SJCRH30 (cell line): ENCODE results near the gene AP1S3. TPM values are rescaled to one million over a fixed set of nuclear protein-coding genes. Genes with fewer than 3 reads are reported as not detected.
A peak's percentile ranks its signal among the peaks of the same experiment; 100 is the strongest.
"Not testable (repeated sequence)": the region's sequence is repeated elsewhere in the genome, so short reads cannot be mapped to it uniquely, and the experiment has no call there.

Experiments used
- DNase-seq, 2 experiments: peaks; one replicate each; pipeline ENCODE4 v3.0.0-alpha.2; 2015 to 2020
- H3K27ac ChIP-seq: fragments of 250-450 bp; sonication (Bioruptor Pico); 2 replicates; pipeline ENCODE4 v1.5.1; 2020; ENCODE audit warnings: mild to moderate bottlenecking, moderate library complexity
- H3K27me3 ChIP-seq: fragments of 250-450 bp; sonication (Bioruptor Pico); 2 replicates; pipeline ENCODE4 v1.5.1; 2020; ENCODE audit warnings: mild to moderate bottlenecking, moderate library complexity
- H3K36me3 ChIP-seq: fragments of 250-450 bp; sonication (Bioruptor Pico); 2 replicates; pipeline ENCODE4 v1.5.1; 2020; ENCODE audit warnings: mild to moderate bottlenecking, moderate library complexity
- H3K4me1 ChIP-seq: fragments of 250-450 bp; sonication (Bioruptor Pico); 2 replicates; pipeline ENCODE4 v1.5.1; 2020; ENCODE audit warnings: mild to moderate bottlenecking, moderate library complexity
- H3K4me3 ChIP-seq: fragments of 250-450 bp; sonication (Bioruptor Pico); 2 replicates; pipeline ENCODE4 v1.5.1; 2020; ENCODE audit warnings: mild to moderate bottlenecking, moderate library complexity
- H3K9me3 ChIP-seq: fragments of 250-450 bp; sonication (Bioruptor Pico); replicated peaks from 2 replicates; pipeline ENCODE4 v1.5.1; 2020; ENCODE audit warnings: mild to moderate bottlenecking, moderate library complexity
- total RNA-seq: library from RNA; depleted of rRNA; stranded (reverse); fragments of >200 nt; shearing (Covaris generic); gene quantifications from 2 replicates; pipeline ENCODE4 v1.2.3, GENCODE V29; 2014; rRNA removed

The AP1S3 gene
- total RNA-seq, result not detected in 2 replicates

DNA sequence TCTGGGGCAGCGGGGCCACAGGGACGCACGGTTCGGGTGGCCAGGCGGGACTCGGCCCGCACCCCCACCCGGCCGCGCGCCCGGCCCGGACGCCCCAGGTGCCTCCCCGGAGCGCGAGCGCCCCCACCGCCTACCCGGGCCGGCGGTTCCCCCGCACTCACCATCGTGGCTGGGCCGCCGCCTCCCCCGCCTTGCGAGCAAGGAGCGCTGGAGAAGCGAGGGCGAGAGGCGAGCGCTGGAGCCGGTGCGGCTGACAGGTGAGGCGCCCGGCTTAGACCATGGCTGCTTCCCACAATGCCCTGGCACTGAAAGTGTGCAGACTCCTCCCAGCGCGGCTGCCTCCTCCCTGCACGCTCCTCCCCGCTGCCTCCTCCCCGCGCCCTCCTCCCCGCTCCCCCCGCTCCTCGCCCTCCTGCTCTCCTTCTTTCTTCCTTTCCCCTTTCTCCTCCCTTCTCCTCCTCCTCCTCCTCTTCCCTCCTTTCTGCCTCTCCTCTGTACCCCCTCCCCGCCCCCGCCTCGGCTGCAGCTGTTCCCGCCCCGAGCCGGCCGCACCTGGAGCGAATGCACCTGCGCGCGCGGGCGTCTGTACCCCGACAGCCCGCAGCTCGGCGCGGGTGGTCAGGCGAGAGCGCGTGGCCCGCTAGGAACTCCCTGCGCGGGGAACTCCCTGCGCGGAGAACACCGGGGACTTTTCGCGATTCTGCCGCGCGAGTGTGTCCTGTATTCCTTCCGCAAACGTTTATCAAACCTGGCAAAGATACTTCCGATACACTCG, at the start of gene AP1S3:
TSS of gene AP1S3 (minus strand) at position 296 of the 775 bp plus-strand sequence. CDS start at position 164, 132 bp downstream.
- Histone ChIP-seq H3K4me1 (no peaks in the 10 kb centered on the region), H3K4me3 (no peak within 1 kb of the TSS), H3K27me3 (no peaks in the 10 kb centered on the region), H3K9me3 (no peaks in the 10 kb centered on the region), H3K36me3 (no peaks in the 10 kb centered on the region), H3K27ac (no peak within 1 kb of the TSS)
- DNase-seq, result no peak

DNA sequence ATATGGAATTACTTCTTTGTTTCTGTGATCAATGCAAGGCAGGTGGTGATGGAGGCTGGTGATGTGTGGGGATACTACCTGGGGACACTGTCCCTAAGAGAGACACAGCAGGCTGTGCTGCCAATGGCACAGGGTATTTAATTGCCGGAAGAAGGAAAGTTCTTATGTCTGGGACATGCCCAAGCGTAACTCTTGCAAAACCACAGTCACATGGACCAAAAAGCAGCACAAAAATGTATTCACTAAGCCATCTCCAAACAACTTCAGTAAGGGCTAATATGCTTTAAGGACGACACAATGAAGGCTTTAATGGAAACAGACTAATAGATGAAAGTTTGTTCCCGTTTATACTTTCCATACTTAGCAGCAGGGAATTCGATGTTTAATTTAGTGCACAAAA, 49.7 kb upstream of the AP1S3 start:
- no peak overlapping the region for H3K4me3 ChIP-seq
- H3K4me1 ChIP-seq, result no peaks in the 10 kb centered on the region
- H3K27ac ChIP-seq, result no peak overlapping the region
- DNase-seq, result no peak
- peaks cover 49% of the 10 kb centered on the region for H3K36me3 ChIP-seq
- H3K27me3 ChIP-seq, result no peaks in the 10 kb centered on the region
- no peaks in the 10 kb centered on the region for H3K9me3 ChIP-seq

DNA sequence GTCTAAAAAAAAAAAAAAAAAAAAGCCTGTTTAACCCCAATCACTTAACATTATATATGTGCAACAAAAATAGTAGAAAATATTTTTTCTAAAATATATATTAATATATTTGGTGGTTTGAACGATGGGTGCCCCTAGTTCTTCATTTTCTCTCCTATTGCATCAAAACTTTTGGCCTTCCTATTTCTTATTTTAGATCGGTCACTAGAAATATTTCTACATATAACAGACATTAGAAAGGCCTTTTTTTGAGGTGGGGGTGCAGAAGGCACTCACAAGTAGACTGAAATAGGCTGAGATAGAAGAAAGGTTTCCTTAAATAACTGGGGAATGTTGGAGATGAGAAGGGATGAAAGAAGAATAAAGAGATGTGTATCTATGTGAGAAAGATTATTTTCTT, 49.3 kb upstream of the AP1S3 start:
- Histone ChIP-seq H3K27ac (no peak overlapping the region), H3K36me3 (peaks cover 49% of the 10 kb centered on the region)
- no peak for DNase-seq

DNA sequence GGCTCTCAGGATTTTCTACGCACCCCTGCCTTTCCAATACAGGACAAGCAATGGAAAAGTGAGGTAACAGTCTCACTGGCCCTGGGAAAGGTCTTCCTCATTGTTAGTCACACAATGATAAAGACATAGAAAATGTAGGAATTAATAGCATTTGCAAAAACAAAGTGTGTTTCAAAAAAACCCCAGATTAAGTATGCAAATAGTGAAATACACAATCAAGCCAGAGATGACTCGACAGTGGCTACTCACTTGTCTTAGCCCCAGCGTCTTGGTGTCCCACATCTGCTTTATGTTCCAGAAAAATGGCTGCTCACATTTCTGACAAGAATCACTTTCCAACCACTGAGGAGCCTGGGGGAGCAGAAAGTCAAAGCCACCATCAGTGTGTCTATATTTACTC, 47.0 kb upstream of the AP1S3 start:
- Histone ChIP-seq H3K36me3 (peaks cover 47% of the 10 kb centered on the region), H3K4me3 (no peak overlapping the region), H3K27me3 (no peaks in the 10 kb centered on the region), H3K27ac (no peak overlapping the region), H3K4me1 (no peaks in the 10 kb centered on the region), H3K9me3 (no peaks in the 10 kb centered on the region)
- DNase-seq, result no peak

More for the DNA sequence above, 49.3 kb upstream of the AP1S3 start:
- Histone ChIP-seq H3K9me3 (no peaks in the 10 kb centered on the region), H3K27me3 (no peaks in the 10 kb centered on the region), H3K4me3 (no peak overlapping the region), H3K4me1 (no peaks in the 10 kb centered on the region)

DNA sequence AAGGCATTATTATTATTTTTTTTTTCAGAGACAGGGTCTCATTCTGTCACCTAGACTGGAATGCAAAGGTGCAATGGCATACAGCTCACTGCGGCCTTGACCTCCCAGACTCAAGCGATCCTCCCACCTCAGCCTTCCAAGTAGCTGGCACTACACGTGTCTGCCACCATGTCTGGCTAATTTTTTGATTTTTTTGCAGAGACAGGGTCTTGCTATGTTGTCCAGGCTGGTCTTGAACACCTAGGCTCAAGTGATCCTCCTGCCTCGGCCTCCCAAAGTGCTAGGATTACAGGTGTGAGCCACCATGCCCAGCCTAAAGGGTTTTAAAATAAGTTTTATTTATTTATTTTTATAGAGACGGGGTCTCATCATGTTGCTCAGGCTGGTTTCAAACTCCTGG, 45.3 kb upstream of the AP1S3 start:
- no peaks in the 10 kb centered on the region for H3K9me3 ChIP-seq
- DNase-seq, result no peak
- H3K36me3 ChIP-seq, result peaks cover 49% of the 10 kb centered on the region

DNA sequence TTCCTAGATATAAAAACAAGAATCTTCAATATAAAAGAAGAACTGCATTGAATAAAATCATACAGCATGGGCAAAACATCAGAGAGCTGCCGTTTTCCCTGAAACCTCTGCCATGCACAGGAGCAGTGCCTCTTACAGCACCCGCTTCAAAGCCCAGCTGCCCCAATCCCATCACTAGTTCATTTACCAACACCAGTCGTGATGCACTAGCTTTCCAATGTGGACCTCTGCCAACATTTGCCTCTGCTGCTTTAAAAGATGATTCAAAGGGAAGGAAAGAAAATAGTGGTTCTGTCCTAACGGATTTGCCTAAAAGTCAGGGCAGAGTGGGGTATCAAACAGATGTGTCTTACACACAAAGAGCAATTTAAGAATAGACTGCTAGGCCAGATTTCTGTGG, 43.4 kb upstream of the AP1S3 start:
- no peak for DNase-seq
- H3K4me1 ChIP-seq, result no peaks in the 10 kb centered on the region
- no peak overlapping the region for H3K4me3 ChIP-seq
- H3K27me3 ChIP-seq, result no peaks in the 10 kb centered on the region
- no peaks in the 10 kb centered on the region for H3K9me3 ChIP-seq
- H3K27ac ChIP-seq, result no peak overlapping the region
- H3K36me3 ChIP-seq, result peaks cover 47% of the 10 kb centered on the region

More for the DNA sequence above, 45.3 kb upstream of the AP1S3 start:
- Histone ChIP-seq H3K4me1 (no peaks in the 10 kb centered on the region), H3K4me3 (no peak overlapping the region), H3K27ac (no peak overlapping the region), H3K27me3 (no peaks in the 10 kb centered on the region)

DNA sequence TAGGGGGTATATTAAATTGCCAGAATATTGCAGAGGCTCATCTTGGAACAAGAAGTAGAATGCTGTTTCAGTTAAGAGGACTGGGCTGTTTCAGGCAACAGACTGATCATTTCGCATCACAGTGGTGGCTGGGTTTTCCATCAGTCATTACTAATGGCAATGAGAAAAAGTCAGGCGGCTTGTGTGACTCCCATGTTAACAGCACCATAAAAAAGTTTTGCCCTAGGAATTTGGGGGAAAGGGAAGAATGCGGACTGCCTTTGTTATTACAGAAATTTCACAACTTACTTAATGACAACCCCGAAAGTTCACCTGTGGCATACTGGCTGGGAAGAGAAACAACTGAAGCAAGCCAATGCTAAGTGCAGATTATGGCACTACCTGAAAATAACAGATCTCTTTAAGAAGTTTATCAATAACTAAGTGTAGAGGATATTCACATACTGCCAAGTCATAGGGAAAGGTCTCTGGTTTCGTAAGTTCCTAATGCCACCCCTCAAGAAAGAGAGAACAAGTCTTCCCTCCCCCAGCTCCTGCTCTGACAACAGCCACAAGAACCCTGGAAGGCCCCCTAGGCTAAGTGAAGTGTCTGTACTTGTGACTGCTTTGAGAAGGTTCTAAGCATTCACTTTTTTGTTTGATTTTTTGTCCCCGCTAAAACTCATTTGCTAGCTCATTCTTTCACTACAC, 40.5 kb upstream of the AP1S3 start:
- peaks cover 38% of the 10 kb centered on the region for H3K36me3 ChIP-seq

DNA sequence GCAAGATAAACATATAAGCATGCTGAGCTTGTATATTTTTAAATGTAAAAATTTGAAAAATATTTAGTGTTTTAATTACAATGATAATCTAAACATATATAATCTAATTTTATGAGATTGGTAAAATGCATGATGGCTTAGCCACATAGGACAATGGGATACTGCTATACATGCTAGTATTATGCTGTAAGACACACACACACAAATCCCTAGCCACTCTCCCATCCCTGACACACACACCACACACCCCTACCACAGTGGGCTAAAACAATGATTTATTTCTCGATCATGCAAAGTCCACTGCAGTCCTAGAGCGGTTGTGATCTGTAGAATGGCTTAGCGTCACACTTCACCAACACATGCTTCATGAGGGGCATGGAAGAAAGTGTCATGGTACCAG, 36.3 kb upstream of the AP1S3 start:
- no peaks in the 10 kb centered on the region for H3K27me3 ChIP-seq
- H3K27ac ChIP-seq, result no peak overlapping the region
- H3K4me1 ChIP-seq, result no peaks in the 10 kb centered on the region
- DNase-seq, result no peak
- H3K36me3 ChIP-seq, result peaks cover 23% of the 10 kb centered on the region
- H3K9me3 ChIP-seq, result no peaks in the 10 kb centered on the region
- H3K4me3 ChIP-seq, result no peak overlapping the region

More for the DNA sequence above, 40.5 kb upstream of the AP1S3 start:
- Histone ChIP-seq H3K9me3 (no peaks in the 10 kb centered on the region), H3K4me1 (no peaks in the 10 kb centered on the region), H3K27me3 (no peaks in the 10 kb centered on the region), H3K4me3 (no peak overlapping the region), H3K27ac (no peak overlapping the region)
- DNase-seq, result no peak

DNA sequence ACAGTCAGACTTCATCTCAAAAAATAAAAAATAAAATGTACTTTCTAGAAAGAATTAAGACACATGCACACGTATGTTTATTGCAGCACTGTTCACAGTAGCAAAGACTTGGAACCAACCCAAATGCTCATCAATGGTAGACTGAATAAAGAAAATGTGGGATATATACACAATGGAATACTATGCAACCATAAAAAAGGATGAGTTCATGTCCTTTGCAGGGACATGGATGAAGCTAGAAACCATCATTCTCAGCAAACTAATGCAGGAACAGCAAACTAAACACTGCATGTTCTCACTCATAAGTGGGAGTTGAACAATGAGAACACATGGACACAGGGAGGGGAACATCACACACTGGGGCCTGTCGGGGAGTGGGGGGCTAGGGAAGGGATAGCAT, 35.4 kb upstream of the AP1S3 start:
- peaks cover 17% of the 10 kb centered on the region for H3K36me3 ChIP-seq
- not testable (repeated sequence) for H3K4me1 ChIP-seq, H3K27me3 ChIP-seq, H3K27ac ChIP-seq, DNase-seq, H3K9me3 ChIP-seq, H3K4me3 ChIP-seq

DNA sequence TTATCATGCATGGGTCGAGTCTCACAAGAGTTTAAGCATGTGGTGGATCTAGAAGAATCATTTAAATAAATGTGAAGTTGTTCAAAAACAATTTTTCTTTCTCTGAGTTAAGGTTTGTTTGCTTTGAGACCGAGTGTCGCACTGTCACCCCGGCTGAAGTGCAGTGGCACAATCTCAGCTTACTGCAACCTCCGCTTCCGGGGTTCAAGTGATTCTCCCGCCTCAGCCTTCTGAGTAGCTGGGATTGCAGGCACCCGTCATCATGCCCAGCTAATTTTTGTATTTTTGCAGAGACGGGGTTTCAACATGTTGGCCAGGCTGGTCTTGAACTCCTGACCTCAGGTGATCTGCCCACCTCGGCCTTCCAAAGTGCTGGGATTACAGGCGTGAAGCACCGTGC, 34.3 kb upstream of the AP1S3 start:
- not testable (repeated sequence) for H3K4me3 ChIP-seq, DNase-seq, H3K27ac ChIP-seq, H3K9me3 ChIP-seq, H3K27me3 ChIP-seq, H3K4me1 ChIP-seq
- peaks cover 14% of the 10 kb centered on the region for H3K36me3 ChIP-seq

DNA sequence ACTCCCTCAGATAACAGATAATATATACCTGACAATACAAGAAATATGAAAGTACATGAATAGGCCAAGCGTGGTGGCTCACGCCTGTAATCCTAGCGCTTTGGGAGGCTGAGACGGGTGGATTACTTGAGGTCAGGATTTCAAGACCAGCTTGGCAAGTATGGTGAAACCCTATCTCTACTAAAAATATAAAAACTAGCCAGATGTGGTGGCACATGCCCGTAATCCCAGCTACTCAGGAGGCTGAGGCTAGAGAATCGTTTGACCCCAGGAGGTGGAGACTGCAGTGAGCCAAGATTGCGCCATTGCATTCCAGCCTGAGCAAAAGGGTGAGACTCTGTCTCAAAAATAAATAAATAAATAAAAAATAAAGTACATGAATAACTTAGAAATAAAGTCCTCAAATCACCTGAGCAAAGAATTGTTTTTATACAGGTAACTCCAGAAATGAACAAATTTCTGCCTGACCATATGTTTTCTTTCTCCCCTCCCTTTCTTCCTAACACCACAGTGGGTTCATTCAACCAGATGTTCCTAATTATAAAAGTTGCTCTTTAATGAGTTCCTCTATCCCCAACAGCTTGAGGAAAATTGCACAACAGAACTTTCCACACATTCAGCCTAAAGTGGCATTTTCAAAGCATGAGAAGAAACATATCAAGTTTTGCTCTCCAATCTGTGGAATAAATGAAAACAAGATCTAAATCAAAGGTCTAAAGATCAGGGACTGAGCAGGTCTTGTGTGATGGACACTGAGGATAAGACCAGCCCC, 33.6 kb upstream of the AP1S3 start:
- no peak for DNase-seq
- no peaks in the 10 kb centered on the region for H3K4me1 ChIP-seq
- H3K27me3 ChIP-seq, result no peaks in the 10 kb centered on the region
- H3K9me3 ChIP-seq, result no peaks in the 10 kb centered on the region
- no peak overlapping the region for H3K27ac ChIP-seq
- no peak overlapping the region for H3K4me3 ChIP-seq
- H3K36me3 ChIP-seq, result peaks cover 12% of the 10 kb centered on the region

DNA sequence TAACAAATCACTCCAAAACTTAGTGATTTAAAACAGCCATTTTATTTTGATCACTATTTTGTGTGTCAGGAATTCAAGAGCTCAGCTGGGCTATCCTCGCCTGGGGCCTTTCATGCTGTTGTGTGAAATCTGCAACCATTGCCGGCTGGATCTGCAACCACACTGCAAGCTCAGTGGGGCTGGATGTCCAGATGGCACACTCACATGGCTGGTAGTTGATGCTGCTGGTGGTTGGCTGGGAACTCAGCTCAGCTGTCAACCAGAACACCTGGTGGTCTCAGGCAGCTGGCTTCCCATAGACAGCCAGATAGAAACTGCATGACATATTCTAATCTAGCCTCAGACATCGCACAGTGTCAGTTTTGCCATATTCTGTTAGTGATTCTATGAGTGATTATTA, 30.6 kb upstream of the AP1S3 start:
- peak; percentile 58 to 72 for DNase-seq

DNA sequence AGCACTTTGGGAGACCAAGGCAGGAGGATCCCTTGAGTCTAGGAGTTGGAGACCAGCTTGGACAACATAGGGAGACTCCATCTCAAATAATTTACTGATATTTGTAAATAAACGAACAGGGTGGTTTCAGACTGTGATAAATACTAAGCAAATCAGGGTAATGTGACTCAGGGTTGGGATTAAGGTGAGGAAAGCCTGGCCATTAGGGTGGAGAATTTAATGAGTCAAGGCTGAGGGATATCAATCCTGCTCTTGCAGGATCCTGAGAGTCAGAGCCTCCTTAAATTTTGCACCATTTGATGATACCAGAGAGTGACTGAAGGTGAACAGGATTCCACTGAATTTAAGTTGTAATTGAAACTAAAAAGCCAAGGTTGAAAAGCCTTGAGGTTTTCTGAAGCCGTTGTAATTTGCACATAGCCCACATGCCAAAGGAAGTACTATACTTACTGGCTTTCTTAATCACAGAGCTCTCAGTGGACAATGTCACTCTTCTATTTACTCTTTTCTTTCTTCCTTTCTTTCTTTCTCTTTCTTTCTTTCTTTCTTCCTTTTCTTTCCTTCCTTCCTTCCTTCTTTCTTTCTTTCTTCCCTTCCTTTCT, 28.6 kb upstream of the AP1S3 start:
- no peak for DNase-seq
- no peak overlapping the region for H3K4me3 ChIP-seq
- no peak overlapping the region for H3K27ac ChIP-seq

More for the DNA sequence above, 30.6 kb upstream of the AP1S3 start:
- H3K27ac ChIP-seq, result no peak overlapping the region
- no peaks in the 10 kb centered on the region for H3K9me3 ChIP-seq
- 0 out of 2 replicates have a peak, but pooled peaks cover 2% of the 10 kb centered on the region for H3K4me1 ChIP-seq
- no peaks in the 10 kb centered on the region; the same call in 1 of the 2 replicates for H3K36me3 ChIP-seq
- no peak overlapping the region for H3K4me3 ChIP-seq
- H3K27me3 ChIP-seq, result no peaks in the 10 kb centered on the region

DNA sequence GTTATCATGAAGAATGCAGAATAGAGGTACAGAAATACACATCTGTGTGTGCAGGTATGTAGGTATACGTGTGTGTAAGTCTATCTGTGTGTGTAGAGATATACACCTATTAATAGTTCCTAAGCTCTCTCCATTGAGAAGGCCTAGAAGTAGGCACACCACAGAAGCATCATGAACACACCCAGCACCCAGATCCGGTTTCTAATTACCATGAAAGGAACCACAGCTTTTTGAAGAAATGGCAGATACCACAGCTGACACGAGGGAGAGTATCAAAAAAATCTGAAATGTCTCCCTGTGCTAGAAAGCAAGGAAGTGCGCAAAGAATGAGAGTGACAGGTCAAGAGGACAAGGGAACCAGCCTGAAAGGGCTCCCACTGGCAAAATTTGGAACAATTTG, 27.7 kb upstream of the AP1S3 start:
- H3K36me3 ChIP-seq, result no peaks in the 10 kb centered on the region
- H3K27me3 ChIP-seq, result no peaks in the 10 kb centered on the region
- H3K9me3 ChIP-seq, result no peaks in the 10 kb centered on the region
- 0 out of 2 replicates have a peak, but pooled peaks cover 2% of the 10 kb centered on the region for H3K4me1 ChIP-seq
- no peak overlapping the region for H3K27ac ChIP-seq
- DNase-seq, result peak in 1 of 2 experiments; percentile 39
- no peak overlapping the region for H3K4me3 ChIP-seq

More for the DNA sequence above, 28.6 kb upstream of the AP1S3 start:
- Histone ChIP-seq H3K36me3 (no peaks in the 10 kb centered on the region), H3K27me3 (no peaks in the 10 kb centered on the region), H3K4me1 (0 out of 2 replicates have a peak, but pooled peaks cover 2% of the 10 kb centered on the region), H3K9me3 (no peaks in the 10 kb centered on the region)
